GM19397 (cell line): ENCODE measurements around the gene FBXO31.

ENCODE experiments used
- ATAC-seq: cut with Tn5 transposase; IDR thresholded peaks from one replicate; pipeline ENCODE4 v1.9.1; 2021; ENCODE audit warnings: mild to moderate bottlenecking, moderate library complexity; ENCODE audit not compliant: unreplicated experiment

Gene FBXO31

DNA sequence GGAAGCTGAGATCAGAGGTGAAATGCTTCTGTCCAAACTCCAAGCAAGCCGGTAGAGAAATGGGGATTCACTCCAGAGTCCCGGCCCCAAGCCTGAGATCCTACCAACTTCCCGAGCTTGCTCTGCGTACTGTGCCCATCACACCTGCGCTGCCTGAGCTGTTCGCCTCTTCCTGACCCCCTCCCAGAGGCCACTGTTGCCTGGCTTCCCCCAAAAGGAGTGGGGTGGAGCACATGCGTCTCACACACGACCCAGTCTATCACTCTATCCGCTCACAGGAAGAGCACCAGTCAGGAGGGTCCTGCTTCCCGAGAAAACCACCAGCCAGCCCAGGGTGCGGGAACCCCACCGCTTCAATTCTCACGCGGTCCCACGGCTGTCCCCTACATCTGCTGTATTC, 52.9 kb downstream of the FBXO31 start:
- ATAC-seq = no peak

DNA sequence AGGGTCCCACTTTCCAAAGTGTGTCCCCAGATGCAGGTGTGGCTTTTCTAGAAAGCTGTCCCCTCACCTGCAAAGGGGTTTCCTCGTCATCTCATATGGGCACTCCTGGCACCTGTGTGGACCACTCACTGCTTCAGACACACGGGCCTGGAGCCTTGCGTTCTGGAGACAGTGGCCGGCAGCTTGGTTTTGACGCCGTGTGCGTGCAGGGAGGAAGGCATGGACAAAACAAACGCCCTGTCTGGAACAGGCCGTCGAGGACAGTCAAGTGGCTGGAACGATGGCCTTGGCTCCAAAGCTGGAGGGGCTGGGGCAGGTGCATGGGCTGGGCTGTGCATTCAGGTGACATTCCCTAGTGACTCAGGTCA, 53.3 kb downstream of the FBXO31 start:
- no peak for ATAC-seq

DNA sequence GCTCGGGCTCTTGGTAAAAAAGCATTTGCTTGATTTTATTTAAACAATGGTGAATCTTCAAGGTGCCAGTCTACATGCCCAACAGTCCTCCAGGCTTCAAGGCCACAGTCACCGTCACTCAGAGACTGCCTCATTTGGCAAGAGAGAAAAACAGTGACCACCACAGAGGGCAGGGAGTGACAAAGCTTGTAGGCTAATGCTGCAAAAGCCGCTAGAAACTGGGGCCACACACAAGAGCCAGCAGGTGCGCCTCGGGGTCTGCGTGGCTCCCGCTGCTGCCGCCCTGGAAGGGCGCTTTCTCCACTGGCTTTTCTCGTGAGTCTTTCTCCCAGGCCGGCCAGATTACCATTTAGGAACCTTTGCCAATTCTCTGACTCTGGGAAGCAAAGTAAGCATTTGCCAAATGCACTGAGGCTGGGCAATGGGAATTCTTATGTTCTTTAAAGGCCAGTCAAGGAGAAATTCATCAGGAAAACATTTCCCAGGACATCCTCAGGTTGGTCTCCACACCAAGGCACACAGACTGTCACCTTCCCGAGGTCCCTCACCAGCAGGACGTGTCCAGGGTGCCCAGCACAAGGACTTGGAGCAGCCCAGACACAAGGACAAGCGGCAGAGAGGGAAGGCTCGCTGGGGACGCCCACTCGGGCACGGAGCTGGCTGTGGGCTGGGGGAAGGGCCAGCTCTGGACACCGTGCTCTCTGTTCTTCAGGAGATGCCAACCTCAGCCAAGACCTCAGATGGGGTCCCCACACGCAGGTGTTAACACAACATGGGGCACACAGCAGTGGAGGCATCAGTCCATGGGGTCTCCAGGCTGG, 53.9 kb downstream of the FBXO31 start:
- ATAC-seq = no peak

DNA sequence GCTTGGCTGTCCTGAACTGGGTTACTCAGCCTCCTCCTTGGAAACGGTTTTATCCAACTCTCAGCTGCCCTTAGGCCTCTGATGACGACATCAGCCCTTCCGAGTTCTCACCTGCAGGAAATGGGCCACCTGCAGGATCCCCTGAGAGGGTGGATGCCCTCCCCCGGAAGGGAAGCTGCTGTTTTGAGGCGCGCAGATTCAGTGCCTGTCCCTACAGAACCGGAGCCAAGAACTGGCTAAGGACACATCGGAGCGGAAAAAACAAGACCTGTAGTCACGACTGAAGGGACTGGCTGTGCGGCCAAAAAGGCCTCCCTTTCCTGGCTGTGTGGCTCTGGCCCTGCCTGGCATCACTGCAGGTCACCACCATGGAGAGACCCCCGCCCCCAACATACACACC, 54.7 kb downstream of the FBXO31 start:
- no peak for ATAC-seq

DNA sequence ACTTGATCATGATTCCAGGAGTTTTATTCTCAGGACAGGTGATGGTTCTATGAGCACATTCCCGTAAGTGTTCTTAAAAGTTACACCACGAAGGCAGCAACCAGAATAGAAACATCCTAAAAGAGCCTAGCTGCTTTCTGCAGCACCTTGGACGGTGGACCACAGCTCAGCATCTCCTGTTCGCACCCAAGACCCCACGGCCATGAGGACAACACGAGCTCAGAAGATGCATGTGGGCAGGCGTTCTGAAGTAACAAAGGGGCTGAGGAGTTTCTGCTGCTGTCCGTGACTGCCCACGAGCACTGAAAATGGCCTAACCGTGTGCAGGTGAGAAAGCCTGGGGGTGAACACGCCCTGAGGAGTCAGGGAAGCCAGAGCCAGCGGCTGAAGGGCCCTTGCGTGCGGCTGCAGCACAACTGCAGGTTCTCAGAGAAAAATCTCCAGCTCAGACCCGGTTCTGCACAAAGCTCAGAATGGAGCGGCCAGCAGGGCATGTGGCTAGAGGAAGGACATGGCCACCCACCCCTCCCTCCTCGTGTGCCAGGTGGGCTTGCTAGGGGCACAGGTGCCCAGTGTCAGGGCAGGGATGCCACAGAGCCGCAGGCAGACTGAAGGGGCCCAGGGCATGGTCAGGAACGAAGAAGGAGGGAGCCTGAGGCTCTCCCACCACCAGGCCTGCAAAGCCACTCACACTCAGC, 55.6 kb downstream of the FBXO31 start:
- no peak for ATAC-seq

DNA sequence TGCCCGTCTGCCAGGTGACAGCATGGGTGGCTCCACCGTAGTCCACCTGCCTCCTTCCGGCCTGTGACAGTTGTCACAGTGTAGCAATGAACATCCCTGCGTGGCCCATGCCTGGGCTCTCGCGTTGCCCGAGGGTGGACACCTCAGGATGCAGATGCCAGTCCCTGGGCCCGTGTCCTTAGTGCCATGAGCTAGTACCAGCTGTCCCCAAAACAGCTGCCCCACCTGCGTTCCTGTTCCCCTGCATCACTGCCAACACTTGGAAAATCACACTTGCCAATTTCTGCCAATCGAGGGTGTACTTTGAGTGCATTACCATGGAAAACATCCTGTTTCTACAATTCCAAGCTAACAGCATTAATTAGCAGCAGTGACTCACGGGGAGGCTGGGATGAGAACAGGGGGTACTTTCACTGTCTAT, 57.4 kb downstream of the FBXO31 start:
- no peak for ATAC-seq

DNA sequence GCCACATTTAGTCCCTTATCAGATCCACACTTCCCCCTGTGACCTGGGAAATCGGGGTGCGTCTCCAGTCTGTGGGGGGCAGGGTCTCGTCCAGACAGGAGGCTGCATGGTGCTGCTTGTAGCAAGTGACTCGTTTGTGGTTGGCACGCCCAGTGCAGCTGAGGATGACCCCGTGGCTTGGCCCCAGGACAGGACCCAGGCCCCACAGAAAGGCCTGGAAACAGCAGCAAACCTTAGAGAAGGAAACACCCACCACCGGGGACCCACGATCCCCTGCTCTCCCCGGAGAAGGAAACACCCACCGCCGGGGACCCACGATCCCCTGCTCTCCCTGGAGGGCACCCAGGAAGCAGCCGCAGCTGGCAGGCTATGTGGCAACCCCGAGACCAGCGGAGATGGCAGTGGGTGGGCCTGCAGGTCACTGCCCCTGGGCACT, 58.1 kb downstream of the FBXO31 start:
- ATAC-seq = no peak

DNA sequence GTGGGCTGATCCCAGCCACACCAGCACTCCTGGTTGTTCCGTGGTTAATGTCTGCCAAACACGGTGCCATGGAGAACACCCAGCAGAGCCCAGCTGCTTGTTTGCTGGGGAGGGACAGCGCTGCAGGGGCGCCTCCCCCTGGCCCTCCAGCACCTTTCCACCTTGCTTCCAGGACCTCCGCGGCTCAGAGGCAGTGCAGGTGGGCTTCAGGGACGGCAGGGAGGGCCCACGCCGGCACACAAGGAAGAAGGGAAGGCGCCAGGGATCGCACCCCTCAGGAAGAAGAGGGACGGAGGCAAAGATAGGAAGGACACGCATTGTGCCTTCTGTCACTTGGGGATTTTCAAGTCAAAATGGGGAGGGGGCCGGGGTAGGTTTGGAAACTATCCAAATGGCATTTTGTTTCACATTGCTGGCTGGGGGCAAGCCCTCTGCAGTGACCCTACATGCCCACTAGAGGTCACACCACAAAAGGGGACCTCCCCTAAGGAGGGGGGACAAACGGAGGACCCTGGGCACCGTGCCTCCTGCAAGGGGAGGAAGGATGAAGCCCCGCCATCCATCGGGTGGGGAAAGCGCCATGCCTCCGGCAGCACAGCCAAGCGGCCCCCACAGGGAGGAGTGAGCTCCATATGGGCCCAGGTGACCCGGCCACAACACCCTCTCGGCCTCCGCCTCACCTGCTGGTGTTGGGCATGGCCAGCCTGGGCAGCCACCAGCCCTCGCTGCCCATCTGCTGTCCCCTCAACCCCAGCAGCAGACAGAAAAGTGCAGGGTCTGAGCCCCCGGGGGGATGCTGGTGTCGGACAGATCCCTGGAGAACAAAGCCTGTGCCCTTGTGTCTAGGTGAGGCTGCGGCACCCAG, 58.9 kb downstream of the FBXO31 start:
- ATAC-seq = no peak

DNA sequence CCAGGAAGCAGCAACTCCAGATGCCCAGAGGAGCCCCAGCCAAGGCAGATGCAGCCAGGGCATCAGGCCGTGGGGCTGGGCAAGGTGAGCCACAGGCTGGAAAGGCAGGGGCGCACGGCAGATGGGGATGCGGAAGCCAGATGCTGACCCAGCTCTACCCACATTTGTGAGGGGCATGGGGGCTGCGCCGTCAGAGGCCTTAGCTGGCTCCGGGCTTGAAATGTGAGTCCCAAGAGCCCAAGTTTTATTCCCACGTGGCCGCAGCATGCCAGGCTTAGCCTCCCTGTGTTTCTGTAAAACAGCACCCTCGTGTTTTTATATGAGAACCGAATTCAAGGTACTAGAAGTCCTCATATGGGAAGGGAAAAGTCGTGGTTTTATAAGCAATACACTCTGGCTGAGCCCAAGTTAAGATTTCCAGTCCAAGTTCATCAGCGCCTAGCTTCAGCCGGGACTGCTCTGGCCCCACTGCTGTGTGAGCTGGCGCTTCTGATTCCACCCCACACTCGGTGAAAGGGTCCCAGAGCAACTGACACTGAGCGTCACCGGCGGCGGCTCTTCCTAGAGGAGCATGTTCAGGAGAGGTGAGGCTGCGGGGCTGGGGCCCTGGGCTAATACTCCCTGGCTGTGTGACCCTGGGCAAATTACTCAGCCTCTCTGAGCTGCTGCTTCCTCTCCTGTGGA, 59.7 kb downstream of the FBXO31 start:
- no peak for ATAC-seq

DNA sequence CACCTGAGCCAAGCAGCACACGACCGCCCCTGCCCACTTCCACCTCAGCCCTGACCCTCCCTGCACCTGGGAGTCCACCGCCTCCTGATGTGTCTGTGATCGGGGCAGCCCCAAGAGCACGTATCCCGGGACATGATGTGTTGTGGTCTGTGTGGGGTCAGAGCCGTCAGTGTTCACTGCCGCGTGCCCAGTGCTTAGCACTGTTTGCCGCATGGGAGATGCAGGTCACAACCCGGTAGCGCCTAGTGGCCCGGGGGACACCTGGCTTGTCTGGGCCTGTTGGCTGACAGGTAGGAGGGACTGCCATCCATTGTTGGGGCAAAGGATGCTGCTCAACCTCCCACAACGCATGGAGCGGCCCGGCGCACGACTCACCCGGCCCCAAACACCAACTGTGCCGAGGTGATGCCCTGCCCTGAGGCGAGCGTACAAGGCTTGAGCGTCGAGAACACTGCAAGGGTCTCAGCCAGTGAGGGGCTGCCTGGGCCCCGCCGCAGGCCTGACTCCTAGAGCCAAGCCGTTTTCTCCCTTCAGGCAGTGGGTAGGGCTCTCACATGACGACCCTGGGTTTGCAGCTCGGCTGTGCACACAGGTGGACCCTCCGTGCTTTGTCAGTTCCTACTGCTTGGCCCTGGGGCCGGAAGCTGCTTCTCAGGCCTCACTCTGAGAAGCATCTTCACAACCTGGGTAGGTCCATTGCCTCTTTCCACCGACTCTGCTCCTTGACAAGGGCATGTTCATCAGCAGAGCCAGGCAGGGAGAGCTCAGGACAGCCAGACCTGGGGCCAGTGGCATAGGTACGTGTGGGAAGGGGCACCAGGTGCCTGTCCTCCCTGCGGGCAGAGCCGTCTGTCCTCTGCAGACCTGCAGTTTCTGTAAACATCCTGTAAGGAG, 60.5 kb downstream of the FBXO31 start:
- ATAC-seq = no peak

DNA sequence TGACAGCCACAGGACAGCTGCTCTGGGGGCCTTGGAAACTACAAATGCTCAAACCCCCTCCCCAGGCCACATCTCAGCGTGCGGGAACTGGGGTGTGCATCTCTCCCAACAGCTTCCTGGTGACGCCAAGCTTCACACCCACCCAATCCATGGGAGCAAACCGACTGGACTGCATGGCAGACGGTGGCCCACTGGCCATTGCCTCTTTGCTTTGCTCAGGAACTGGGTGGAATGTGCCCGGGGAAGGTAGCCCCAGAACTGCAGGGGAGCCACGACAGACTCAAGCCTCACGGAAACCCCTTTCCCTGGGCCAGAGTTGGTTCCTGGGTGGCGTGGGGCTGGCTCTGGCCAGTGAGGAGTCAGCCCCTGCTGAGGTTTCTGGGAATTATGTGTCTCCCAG, 61.2 kb downstream of the FBXO31 start:
- no peak for ATAC-seq

DNA sequence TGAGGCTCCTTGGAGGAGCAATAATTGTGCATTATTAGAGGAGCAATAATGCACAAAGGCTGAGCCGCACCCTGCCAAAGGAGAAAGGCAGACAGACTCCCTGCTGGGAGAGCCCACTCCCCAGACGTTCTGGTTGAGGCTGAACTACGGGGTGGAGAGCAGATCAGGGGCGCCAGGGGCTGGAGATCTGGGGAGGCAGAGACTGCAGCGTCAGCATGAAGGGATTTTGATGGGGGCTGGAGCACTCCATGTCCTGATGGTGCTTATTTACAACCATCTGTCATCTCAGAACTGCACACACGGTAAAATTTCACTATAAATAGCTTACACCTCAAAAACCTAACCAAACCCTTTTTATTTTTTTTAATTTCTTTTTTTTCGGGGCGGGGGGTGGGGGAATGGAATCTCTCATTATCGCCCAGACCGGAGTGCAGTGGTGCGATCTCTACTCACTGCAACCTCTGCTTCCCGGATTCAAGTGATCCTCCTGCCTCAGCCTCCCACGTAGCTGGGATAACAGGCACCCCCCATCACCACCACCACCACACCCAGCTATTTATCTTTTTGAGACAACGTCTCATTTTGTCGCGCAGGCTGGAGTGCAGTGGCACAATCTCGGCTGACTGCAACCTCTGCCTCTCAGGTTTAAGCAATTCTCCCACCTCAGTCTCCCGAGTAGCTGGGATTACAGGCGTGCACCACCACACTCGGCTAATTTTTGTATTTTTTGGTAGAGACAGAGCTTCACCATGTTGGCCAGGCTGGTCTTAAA, 62.1 kb downstream of the FBXO31 start:
- no peak for ATAC-seq

DNA sequence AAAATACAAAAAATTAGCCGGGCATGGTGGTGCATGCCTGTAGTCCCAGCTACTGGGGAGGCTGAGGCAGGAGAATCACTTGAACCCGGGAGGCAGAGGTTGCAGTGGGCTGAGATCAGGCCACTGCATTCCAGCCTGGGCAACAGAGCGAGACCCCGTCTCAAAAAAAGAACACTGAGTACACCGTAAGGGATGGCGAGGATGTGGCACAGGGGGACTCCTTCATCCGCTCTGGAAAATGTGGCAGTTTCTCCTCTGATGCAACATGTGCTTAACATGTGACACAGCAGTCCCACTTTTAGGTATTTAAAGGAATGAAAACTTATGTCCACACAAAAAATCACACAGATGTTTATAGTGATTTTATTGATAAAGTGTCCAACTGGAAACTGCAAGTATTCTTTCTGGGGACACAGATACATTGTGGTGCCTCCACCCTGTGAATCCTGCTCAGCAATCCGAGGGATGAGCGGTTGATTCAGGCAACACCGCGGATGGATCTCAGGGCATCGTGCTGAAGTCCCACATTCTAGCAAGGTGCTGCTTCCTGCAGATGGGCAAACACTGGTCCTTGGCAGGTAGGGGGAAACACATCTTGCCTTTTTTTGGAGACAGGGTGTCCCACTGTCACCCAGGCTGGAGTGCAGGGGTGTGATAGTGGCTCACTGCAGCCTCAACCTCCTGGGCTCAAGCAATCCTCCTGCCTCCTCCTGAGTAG, 62.9 kb downstream of the FBXO31 start:
- ATAC-seq = no peak

DNA sequence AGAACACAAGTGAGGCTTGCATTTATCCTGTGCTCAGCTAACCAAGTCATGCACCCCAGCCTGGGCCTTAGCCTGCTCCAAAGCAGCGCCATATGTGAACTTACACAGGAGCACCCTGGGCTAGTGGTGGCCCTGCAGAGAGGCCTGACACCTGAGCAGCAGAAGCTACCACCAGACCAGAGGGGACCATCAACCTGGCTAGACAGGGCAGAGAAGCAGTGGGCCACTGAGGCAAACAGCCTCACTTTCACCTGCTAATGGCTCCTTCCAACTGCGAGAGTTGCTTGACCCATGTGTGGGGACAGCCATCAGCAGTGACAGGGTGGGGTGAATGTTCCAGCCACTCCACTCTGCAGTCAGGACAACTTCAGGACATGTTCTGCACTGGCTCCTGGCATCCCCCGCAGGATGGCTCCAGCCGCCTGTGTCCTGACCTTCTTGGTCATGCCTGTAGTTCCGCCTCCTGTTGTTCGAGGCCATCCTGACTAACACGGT, 63.5 kb downstream of the FBXO31 start:
- ATAC-seq = no peak

DNA sequence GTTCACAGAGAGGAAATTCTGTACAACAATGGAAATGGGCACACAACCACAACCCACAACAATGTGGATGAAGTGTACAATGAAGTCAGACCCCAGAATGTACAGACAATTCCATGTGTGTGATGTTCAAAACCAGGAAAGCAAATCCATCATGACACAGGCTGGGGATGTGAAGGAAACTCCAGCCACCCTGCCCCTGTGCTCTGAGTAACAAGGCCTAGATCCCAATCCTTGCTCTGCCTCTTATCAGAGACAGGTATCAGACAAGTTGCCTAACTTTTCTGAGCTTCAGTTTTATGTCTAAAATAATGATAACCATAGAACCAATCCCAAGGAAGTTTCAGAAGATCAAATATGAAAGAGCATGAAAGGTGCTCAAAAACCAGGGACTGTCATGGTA, 64.6 kb downstream of the FBXO31 start:
- no peak for ATAC-seq

DNA sequence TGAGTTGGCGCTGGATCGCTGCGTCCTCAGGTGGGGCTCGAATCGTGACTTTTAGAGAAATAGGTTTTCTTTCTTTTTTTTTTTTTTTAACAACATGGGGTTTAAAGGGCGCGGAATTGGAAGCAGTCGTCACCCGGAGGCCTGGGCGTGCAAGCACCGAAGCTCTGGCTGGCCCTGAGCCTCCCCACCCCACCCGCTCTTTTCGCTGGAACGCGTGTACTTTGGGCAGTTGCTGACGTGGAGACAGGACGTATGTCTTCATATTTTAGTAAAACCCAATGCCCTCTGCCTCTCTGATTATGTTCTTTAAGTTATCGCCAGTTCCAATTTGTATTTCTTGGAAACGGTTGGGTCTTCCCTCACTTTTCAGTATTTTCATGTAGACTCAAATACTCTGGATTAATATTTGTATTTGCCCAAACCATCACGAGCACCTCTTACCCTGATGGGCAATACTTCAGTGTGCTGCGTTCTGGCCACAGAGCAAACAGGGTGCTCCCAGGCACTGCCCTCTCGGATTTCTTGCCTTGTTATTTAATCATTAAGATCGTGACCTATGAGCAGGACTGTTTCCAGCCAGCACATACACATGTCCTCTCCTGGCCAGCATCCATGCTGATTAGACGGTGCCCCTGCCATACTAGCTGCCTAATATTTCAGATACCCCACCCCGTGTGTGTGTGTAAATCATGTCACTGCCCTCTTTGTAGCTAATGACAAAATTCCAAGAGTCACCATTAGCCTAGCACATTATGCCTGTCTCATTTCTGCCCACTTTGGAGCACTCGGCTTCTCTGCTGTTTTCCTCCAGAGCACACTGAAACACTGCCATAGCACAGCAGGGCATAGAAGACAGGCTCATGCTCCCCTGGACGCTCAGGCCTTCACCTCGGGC, 65.6 kb downstream of the FBXO31 start:
- peak; percentile 12 for ATAC-seq
